ENCODE measurements around the gene DENND1A.
"Not testable (repeated sequence)": the region's sequence is repeated elsewhere in the genome, so short reads cannot be mapped to it uniquely, and the experiment has no call there.

DENND1A gene

GRCh38 chr9:123445981-123446610 is 483.8 kb downstream of the DENND1A start:
- DNase-seq (ENCODE audit: low read depth in 1 of 2, low spot score in 1 of 2), result no peak

- DNase-seq (ENCODE audit: low read depth in 1 of 2, low spot score in 1 of 2), result no peak
Observed at GRCh38 chr9:123445116-123445515, 484.8 kb downstream of the DENND1A start.

- DNase-seq (ENCODE audit: low read depth in 1 of 2, low spot score in 1 of 2), result no peak
Observed at GRCh38 chr9:123441769-123442168, 488.2 kb downstream of the DENND1A start.

GRCh38 chr9:123440256-123440655 is 489.7 kb downstream of the DENND1A start:
- no peak for DNase-seq (ENCODE audit: low read depth in 1 of 2, low spot score in 1 of 2)

- DNase-seq (ENCODE audit: low read depth in 1 of 2, low spot score in 1 of 2), result no peak
Observed at GRCh38 chr9:123438821-123439220, 491.1 kb downstream of the DENND1A start.

GRCh38 chr9:123438321-123438720 is 491.6 kb downstream of the DENND1A start:
- DNase-seq (ENCODE audit: low read depth in 1 of 2, low spot score in 1 of 2), result no peak

- DNase-seq (ENCODE audit: low read depth in 1 of 2, low spot score in 1 of 2), result no peak
Observed at GRCh38 chr9:123437201-123437600, 492.7 kb downstream of the DENND1A start.

- DNase-seq (ENCODE audit: low read depth in 1 of 2, low spot score in 1 of 2), result no peak
Observed at GRCh38 chr9:123435471-123435870, 494.5 kb downstream of the DENND1A start.

- DNase-seq (ENCODE audit: low read depth in 1 of 2, low spot score in 1 of 2), result no peak
Observed at GRCh38 chr9:123434619-123435240, 495.2 kb downstream of the DENND1A start.

GRCh38 chr9:123432331-123433236 is 497.3 kb downstream of the DENND1A start:
- DNase-seq (ENCODE audit: low read depth in 1 of 2, low spot score in 1 of 2), result no peak

GRCh38 chr9:123431581-123431980 is 498.3 kb downstream of the DENND1A start:
- no peak for DNase-seq (ENCODE audit: low read depth in 1 of 2, low spot score in 1 of 2)

- DNase-seq (ENCODE audit: low read depth in 1 of 2, low spot score in 1 of 2), result not testable (repeated sequence)
Observed at GRCh38 chr9:123428450-123428849, 501.5 kb downstream of the DENND1A start.

GRCh38 chr9:123426406-123426805 is 503.5 kb downstream of the DENND1A start:
- DNase-seq (ENCODE audit: low read depth in 1 of 2, low spot score in 1 of 2), result no peak

- DNase-seq (ENCODE audit: low read depth in 1 of 2, low spot score in 1 of 2), result no peak
Observed at GRCh38 chr9:123425836-123426365, 504.0 kb downstream of the DENND1A start.

GRCh38 chr9:123425261-123425821 is 504.6 kb downstream of the DENND1A start:
- DNase-seq (ENCODE audit: low read depth in 1 of 2, low spot score in 1 of 2), result no peak

GRCh38 chr9:123424552-123425225 is 505.2 kb downstream of the DENND1A start:
- DNase-seq (ENCODE audit: low read depth in 1 of 2, low spot score in 1 of 2), result no peak

- no peak for DNase-seq (ENCODE audit: low read depth in 1 of 2, low spot score in 1 of 2)
Observed at GRCh38 chr9:123424131-123424530, 505.8 kb downstream of the DENND1A start.

- no peak for DNase-seq (ENCODE audit: low read depth in 1 of 2, low spot score in 1 of 2)
Observed at GRCh38 chr9:123423311-123423640, 506.6 kb downstream of the DENND1A start.

- no peak for DNase-seq (ENCODE audit: low read depth in 1 of 2, low spot score in 1 of 2)
Observed at GRCh38 chr9:123422635-123423310, 507.2 kb downstream of the DENND1A start.

- no peak for DNase-seq (ENCODE audit: low read depth in 1 of 2, low spot score in 1 of 2)
Observed at GRCh38 chr9:123421801-123422455, 508.0 kb downstream of the DENND1A start.

All from activated CD4-positive, alpha-beta T cell treated with anti-CD3 and anti-CD28 coated beads, Interleukin-2, amount 50 U/mL, for 24 hours (primary cell).